Measurements from ENCODE around the gene SH3PXD2B.

The SH3PXD2B gene

DNA sequence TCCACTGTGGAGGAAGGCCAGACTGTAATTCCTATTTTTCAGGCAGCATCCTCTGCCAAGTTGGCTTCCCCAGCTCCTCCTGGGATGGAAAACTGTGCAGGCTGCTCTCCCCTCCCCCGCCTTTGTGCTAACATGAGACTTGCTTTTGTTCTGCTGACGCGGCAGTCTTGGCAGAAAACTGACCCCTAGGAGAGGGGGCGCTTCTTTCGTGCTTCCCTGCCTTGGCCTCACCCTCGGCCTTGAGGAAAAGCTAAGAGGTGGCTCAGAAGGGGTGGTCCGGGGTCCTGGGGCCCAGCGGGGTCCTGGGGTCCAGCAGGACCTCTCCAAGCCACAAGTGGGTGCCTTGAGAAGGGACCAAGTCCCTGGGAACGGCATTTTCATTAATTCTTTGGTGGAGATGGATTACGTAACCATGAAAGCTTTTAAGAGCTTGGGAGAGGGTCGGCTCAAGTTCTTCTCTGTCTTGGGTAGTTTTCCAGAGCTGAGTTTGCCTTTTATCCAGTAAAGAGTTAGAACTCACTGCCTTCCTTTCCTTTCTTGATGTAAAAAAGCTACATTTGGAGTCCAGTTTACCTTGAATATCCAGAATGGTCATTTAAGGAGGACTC, 51.0 kb downstream of the SH3PXD2B start:
- TF ChIP-seq, protein P1, sequence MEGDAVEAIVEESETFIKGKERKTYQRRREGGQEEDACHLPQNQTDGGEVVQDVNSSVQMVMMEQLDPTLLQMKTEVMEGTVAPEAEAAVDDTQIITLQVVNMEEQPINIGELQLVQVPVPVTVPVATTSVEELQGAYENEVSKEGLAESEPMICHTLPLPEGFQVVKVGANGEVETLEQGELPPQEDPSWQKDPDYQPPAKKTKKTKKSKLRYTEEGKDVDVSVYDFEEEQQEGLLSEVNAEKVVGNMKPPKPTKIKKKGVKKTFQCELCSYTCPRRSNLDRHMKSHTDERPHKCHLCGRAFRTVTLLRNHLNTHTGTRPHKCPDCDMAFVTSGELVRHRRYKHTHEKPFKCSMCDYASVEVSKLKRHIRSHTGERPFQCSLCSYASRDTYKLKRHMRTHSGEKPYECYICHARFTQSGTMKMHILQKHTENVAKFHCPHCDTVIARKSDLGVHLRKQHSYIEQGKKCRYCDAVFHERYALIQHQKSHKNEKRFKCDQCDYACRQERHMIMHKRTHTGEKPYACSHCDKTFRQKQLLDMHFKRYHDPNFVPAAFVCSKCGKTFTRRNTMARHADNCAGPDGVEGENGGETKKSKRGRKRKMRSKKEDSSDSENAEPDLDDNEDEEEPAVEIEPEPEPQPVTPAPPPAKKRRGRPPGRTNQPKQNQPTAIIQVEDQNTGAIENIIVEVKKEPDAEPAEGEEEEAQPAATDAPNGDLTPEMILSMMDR (IDR thresholded peaks at IDR 0.05): no peak

DNA sequence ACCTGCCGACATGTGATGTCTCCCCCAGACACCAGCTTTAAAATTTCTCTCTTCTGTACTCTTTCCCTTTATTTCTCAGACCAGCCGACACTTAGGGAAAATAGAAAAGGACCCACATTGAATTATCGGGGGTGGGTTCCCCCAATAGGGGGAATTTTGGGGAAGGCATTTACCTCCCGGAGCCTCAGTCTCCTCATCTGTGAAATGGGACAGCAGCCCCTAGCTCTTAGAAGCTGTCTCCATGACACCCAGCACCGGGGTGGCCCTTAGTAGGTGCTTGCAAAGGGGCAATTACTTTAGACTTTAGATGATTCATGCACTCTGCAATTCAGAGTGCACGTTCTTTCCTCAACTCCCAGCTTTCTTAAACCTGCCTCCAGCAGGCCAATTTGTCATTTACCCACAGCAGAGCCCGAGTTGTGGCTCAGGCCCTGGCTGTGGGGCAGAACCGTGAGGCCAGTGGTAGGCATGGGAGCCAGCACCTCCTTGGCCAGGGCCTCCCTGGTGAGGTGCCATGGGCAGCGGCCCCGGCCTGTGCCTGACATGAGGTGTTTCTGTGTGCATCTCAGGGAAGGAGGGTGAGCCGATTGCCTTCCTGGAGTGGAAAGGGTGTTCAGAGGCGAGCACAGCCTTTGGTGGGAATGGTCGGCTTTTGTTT, 51.7 kb downstream of the SH3PXD2B start:
- TF ChIP-seq, protein P1 (IDR thresholded peaks at IDR 0.05): no peak

DNA sequence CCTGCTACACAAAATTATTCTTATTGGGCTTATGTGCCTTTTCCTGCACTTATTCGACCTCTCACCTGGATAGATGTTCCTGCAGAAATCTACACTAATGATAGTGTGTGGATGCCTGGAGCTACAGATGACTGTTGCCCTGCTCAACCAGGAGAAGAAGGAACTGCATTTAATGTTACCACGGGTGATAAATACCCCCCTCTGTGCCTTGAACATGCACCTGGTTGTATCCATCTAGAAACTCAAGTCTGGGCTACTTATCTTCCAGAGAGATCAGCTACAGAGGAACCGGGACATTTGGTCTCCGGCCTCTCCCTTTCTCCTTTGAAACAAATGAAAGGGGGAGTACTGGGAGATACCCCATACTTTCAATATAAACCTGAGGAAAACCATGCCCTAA, 54.5 kb downstream of the SH3PXD2B start:
- TF ChIP-seq, protein P1 (IDR thresholded peaks at IDR 0.05): no peak

- TF ChIP-seq, protein P1 (IDR thresholded peaks at IDR 0.05): no peak
Measured at GRCh38 chr5:172399336-172399735, 55.0 kb downstream of the SH3PXD2B start.

DNA sequence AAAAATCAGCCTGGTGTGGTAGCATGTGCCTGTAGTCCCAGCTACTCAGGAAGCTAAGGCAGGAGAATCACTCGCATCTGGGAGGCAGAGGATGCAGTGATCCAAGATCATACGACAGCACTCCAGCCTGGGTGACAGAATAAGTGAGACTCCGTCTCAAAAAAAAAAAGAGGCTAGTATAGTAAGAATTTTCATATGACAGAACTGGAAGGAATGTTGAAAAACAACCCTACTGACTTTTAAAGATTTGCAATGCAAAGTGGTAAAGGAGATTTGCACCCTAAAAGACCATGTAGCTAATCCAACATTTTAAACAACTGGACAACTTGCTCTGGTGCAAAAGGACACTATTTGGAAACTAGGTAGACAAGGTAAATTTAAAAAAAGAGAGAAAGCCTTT, 58.1 kb downstream of the SH3PXD2B start:
- TF ChIP-seq, protein P1 (IDR thresholded peaks at IDR 0.05): no peak

DNA sequence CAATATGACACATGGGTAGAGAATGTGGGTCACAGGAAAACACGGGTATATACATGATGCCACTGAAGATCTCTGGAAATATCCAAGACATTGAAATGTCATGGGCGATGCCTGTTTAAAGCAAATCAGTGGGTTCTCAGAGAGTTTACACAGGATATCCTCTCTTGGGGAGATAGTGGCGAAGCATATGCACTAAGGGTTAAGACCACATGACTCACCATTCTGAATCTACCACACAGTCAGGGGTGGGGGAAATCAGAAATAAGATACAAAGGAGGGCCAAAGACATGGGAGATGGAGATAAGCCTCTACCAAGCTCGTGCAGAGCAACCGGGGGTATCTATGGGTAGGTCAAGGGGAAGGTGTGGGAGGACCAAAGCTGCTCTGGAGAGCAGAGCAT, 58.8 kb downstream of the SH3PXD2B start:
- TF ChIP-seq, protein P1 (IDR thresholded peaks at IDR 0.05): no peak

- TF ChIP-seq, protein P1 (IDR thresholded peaks at IDR 0.05): no peak
Measured at GRCh38 chr5:172389578-172390112, 64.7 kb downstream of the SH3PXD2B start.
